ENCODE data around the gene PLOD2. TPM values are rescaled to one million over a fixed set of nuclear protein-coding genes. Genes with fewer than 3 reads are reported as not detected.

The PLOD2 gene
- total RNA-seq (10 to 100 TPM; 27.2 to 57.0 TPM), polyA plus RNA-seq (10 to 100 TPM; 18.6 to 21.4 TPM)

DNA sequence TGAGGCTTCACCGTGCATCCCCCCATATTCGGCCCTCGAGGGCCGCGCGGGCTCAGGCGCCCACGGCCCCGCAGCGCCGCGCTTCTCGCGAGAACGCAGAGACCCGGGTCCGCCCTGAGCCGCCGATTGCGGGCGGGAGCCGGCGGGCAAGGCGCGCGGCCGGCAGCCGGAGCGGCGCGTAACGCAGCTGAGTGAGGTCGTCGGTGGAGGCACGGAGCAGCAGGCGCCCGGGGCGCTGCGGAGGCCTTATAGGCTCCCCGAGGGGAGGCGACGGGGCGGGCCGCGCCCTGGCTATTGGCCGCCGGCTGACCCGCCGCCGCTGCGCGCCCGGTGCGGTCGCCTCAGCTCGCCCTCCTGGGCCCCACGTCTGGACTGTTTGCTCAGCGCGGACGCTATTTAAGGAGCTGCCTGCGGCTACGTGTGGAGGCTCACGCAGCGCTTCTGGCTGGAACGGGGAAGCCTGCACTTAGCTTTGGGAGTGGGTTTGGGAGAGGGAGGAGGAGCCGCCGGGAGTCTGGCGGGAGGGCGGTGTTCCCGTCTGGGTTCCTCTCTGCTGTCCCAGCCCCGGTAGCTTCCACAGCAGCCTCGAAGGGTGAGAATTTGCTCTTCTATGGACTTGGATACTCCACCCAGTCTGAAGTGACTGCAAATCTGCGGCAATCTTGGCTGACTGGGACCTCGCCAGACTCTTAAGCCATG is at the start of gene PLOD2:
Gene PLOD2, minus strand, starts transcription at position 221 of the 699 bp plus-strand sequence. Its CDS starts 195 bp downstream, at position 26.
- DNase-seq (ENCODE audit: low spot score): peak; percentile 78
- H3K4me3 ChIP-seq (ENCODE audit: low read depth in 1 of 3, low read length in 3 of 3): peak within 1 kb of the TSS; percentile 79 to 98 (median 81)
- H3K9me3 ChIP-seq (ENCODE audit: control insufficient read depth in 4 of 4, low read length in 3 of 4): no peaks in the 10 kb centered on the region
- H3K36me3 ChIP-seq (ENCODE audit: control insufficient read depth in 4 of 4, insufficient read depth in 3 of 4, low read depth in 1 of 4, low read length in 3 of 4): no peaks in the 10 kb centered on the region
- TF ChIP-seq RXRA (IDR thresholded peaks at IDR 0.05) (peak; percentile 55 to 65), SP1 (IDR thresholded peaks at IDR 0.05) (peak; percentile 49), RAD21 (IDR thresholded peaks at IDR 0.05) (no peak), JUND (IDR thresholded peaks at IDR 0.05) (peak in 1 of 2 donors; percentile 50), TAF1 (conservative IDR thresholded peaks at IDR 0.05) (peak; percentile 92), HNF4A (conservative IDR thresholded peaks at IDR 0.05) (peak; percentile 13 to 40), FOXA2 (IDR thresholded peaks at IDR 0.05) (no peak), EGR1 (IDR thresholded peaks at IDR 0.05; ENCODE audit: low read depth in 2 of 2) (no peak)
- TF ChIP-seq, protein P1, sequence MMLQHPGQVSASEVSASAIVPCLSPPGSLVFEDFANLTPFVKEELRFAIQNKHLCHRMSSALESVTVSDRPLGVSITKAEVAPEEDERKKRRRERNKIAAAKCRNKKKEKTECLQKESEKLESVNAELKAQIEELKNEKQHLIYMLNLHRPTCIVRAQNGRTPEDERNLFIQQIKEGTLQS (IDR thresholded peaks at IDR 0.05): peak; percentile 8
- TF ChIP-seq, protein P2, sequence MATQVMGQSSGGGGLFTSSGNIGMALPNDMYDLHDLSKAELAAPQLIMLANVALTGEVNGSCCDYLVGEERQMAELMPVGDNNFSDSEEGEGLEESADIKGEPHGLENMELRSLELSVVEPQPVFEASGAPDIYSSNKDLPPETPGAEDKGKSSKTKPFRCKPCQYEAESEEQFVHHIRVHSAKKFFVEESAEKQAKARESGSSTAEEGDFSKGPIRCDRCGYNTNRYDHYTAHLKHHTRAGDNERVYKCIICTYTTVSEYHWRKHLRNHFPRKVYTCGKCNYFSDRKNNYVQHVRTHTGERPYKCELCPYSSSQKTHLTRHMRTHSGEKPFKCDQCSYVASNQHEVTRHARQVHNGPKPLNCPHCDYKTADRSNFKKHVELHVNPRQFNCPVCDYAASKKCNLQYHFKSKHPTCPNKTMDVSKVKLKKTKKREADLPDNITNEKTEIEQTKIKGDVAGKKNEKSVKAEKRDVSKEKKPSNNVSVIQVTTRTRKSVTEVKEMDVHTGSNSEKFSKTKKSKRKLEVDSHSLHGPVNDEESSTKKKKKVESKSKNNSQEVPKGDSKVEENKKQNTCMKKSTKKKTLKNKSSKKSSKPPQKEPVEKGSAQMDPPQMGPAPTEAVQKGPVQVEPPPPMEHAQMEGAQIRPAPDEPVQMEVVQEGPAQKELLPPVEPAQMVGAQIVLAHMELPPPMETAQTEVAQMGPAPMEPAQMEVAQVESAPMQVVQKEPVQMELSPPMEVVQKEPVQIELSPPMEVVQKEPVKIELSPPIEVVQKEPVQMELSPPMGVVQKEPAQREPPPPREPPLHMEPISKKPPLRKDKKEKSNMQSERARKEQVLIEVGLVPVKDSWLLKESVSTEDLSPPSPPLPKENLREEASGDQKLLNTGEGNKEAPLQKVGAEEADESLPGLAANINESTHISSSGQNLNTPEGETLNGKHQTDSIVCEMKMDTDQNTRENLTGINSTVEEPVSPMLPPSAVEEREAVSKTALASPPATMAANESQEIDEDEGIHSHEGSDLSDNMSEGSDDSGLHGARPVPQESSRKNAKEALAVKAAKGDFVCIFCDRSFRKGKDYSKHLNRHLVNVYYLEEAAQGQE (IDR thresholded peaks at IDR 0.05): peak; percentile 89
- WGBS: 1% methylated on average over 74 of the region's 74 CpGs
- peak within 1 kb of the TSS; percentile 95 to 97 for H3K27ac ChIP-seq (ENCODE audit: low read depth in 1 of 2, low read length in 2 of 2)
- H3K9ac ChIP-seq (ENCODE audit: low read depth in 1 of 2, low read length in 2 of 2): peak within 1 kb of the TSS; percentile 98 to 100
- peaks cover 4 to 68% (median 26%) of the 10 kb centered on the region in 4 donors for H3K4me1 ChIP-seq (ENCODE audit: control insufficient read depth in 4 of 4, insufficient read depth in 4 of 4, low read length in 3 of 4)
- no peaks in the 10 kb centered on the region for H3K27me3 ChIP-seq (ENCODE audit: control insufficient read depth in 4 of 4, insufficient read depth in 4 of 4, low read length in 3 of 4)

GRCh38 chr3:146209371-146209770 is 48.4 kb upstream of the PLOD2 start:
- no peak for TF ChIP-seq MAX (IDR thresholded peaks at IDR 0.05)
- no peak for TF ChIP-seq FOXA1 (IDR thresholded peaks at IDR 0.05)
- H3K27ac ChIP-seq (ENCODE audit: low read depth in 1 of 2, low read length in 2 of 2): no peak overlapping the region
- H3K4me3 ChIP-seq (ENCODE audit: low read depth in 1 of 3, low read length in 3 of 3): no peak overlapping the region
- no peaks in the 10 kb centered on the region for H3K9me3 ChIP-seq (ENCODE audit: control insufficient read depth in 4 of 4, low read length in 3 of 4)
- no peaks in the 10 kb centered on the region for H3K27me3 ChIP-seq (ENCODE audit: control insufficient read depth in 4 of 4, insufficient read depth in 4 of 4, low read length in 3 of 4)
- no peak for DNase-seq (ENCODE audit: low spot score)
- H3K4me1 ChIP-seq (ENCODE audit: control insufficient read depth in 4 of 4, insufficient read depth in 4 of 4, low read length in 3 of 4): no peaks in the 10 kb centered on the region
- H3K9ac ChIP-seq (ENCODE audit: low read depth in 1 of 2, low read length in 2 of 2): no peak overlapping the region
- H3K36me3 ChIP-seq (ENCODE audit: control insufficient read depth in 4 of 4, insufficient read depth in 3 of 4, low read depth in 1 of 4, low read length in 3 of 4): peaks cover 2 to 23% (median 7%) of the 10 kb centered on the region in 4 donors

DNA sequence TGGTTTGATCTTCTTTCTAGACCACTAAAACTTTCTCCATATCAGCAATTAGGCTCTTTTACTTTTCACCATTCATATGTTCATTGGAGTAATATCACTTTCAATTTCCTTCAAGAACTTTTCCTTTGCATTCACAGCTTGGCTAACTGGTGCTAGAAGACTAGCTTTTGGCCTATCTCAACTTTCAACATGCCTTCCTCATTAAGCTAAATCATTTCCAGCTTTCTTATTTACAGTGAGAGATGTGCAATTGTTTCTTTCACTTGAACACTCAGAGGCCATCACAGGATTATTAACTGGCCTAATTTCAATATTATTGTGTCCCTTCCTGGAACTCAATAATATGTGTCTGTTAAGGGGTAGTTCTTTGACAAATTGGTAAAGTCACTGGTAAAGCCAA is 42.8 kb upstream of the PLOD2 start:
- no peak for TF ChIP-seq RXRA (IDR thresholded peaks at IDR 0.05)
- TF ChIP-seq, protein P2 (IDR thresholded peaks at IDR 0.05): no peak
- no peak for TF ChIP-seq HNF4G (IDR thresholded peaks at IDR 0.05)
- Histone ChIP-seq H3K27ac (ENCODE audit: low read depth in 1 of 2, low read length in 2 of 2) (no peak overlapping the region), H3K4me1 (ENCODE audit: control insufficient read depth in 4 of 4, insufficient read depth in 4 of 4, low read length in 3 of 4) (no peaks in the 10 kb centered on the region), H3K4me3 (ENCODE audit: low read depth in 1 of 3, low read length in 3 of 3) (no peak overlapping the region), H3K27me3 (ENCODE audit: control insufficient read depth in 4 of 4, insufficient read depth in 4 of 4, low read length in 3 of 4) (no peaks in the 10 kb centered on the region), H3K9me3 (ENCODE audit: control insufficient read depth in 4 of 4, low read length in 3 of 4) (no peaks in the 10 kb centered on the region), H3K36me3 (ENCODE audit: control insufficient read depth in 4 of 4, insufficient read depth in 3 of 4, low read depth in 1 of 4, low read length in 3 of 4) (peaks cover 2 to 30% (median 13%) of the 10 kb centered on the region in 4 donors), H3K9ac (ENCODE audit: low read depth in 1 of 2, low read length in 2 of 2) (no peak overlapping the region)
- DNase-seq (ENCODE audit: low spot score): no peak

All from liver (tissue), 9 donors.